Epithelial cell of esophagus (primary cell): ENCODE results near the gene CPAMD8.
"Not testable (repeated sequence)": the region's sequence is repeated elsewhere in the genome, so short reads cannot be mapped to it uniquely, and the experiment has no call there.

Source experiments
- DNase-seq: peaks from one replicate; pipeline ENCODE4 v3.0.0; 2010; ENCODE audit warnings: low read depth
- H3K4me3 ChIP-seq: 2 replicates; pipeline ENCODE4 v1.5.1; 2011; ENCODE audit warnings: mild to moderate bottlenecking, low read length, control low read depth
- TF ChIP-seq, protein P1 (sequence below): IDR thresholded peaks from 2 replicates; pipeline ENCODE4 v1.5.1; 2011; ENCODE audit warnings: low read depth, mild to moderate bottlenecking, low read length, control low read depth, inconsistent platforms; ENCODE audit not compliant: insufficient read depth; ENCODE audit errors: missing control alignments

The CPAMD8 gene

GRCh38 chr19:17025991-17026658 lies 485 bp downstream of the CPAMD8 start:
- H3K4me3 ChIP-seq, result peak overlapping the region; percentile 8
- no peak for DNase-seq

DNA sequence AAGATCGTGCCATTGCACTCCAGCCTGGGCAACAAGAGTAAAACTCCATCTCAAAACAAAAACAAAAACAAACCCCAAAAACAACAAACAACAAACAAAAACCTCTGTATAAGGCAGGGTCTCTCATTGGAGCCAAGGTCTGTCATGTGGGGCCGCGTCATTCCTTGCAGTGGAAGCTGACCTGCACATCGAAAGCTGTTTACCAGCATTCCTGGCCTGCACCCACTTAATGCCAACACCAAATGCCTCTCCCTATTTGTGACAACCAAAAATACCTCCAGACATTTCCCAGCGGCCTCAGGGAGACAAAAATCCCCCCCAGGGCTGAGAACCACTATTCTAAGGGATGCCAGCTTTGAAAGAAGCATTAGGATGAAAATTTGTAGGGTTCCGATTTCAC lies 1.2 kb downstream of the CPAMD8 start:
- TF ChIP-seq, protein P1, sequence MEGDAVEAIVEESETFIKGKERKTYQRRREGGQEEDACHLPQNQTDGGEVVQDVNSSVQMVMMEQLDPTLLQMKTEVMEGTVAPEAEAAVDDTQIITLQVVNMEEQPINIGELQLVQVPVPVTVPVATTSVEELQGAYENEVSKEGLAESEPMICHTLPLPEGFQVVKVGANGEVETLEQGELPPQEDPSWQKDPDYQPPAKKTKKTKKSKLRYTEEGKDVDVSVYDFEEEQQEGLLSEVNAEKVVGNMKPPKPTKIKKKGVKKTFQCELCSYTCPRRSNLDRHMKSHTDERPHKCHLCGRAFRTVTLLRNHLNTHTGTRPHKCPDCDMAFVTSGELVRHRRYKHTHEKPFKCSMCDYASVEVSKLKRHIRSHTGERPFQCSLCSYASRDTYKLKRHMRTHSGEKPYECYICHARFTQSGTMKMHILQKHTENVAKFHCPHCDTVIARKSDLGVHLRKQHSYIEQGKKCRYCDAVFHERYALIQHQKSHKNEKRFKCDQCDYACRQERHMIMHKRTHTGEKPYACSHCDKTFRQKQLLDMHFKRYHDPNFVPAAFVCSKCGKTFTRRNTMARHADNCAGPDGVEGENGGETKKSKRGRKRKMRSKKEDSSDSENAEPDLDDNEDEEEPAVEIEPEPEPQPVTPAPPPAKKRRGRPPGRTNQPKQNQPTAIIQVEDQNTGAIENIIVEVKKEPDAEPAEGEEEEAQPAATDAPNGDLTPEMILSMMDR, result no peak
- H3K4me3 ChIP-seq, result no peak overlapping the region
- no peak for DNase-seq

More at GRCh38 chr19:17025991-17026658, 485 bp downstream of the CPAMD8 start:
- TF ChIP-seq, protein P1, result no peak

GRCh38 chr19:17024941-17025340 lies 1.7 kb downstream of the CPAMD8 start:
- not testable (repeated sequence) for H3K4me3 ChIP-seq
- peak; percentile 39 for DNase-seq

DNA sequence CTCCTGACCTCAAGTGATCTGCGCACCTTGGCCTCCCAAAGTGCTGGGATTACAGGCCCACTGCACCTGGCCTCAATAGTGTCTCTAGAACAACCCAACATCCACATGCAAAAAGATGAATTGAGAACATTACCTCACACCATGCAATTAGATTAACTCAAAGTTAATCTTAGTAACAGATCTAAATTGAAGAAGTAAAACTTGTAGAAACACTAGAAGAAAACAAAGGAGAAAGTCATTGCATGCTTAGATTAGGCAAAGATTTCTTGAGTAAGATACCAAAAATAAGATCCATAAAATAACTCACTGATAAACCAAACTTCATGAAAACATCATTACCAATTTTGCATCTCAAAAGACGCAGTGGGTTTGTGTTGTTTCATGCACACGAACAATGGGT lies 2.8 kb downstream of the CPAMD8 start:
- TF ChIP-seq, protein P1, result no peak
- DNase-seq, result no peak
- no peak overlapping the region for H3K4me3 ChIP-seq

- H3K4me3 ChIP-seq, result no peak overlapping the region
- TF ChIP-seq, protein P1, result no peak
- DNase-seq, result no peak
These were observed 3.9 kb downstream of the CPAMD8 start for GRCh38 chr19:17022738-17023137.

- TF ChIP-seq, protein P1, result no peak
- peak; percentile 92 for DNase-seq
- H3K4me3 ChIP-seq, result no peak overlapping the region
These were observed 4.6 kb downstream of the CPAMD8 start for GRCh38 chr19:17021793-17022590.

GRCh38 chr19:17021328-17021727 lies 5.3 kb downstream of the CPAMD8 start:
- DNase-seq, result no peak

More at GRCh38 chr19:17021328-17021727, 5.3 kb downstream of the CPAMD8 start:
- TF ChIP-seq, protein P1, result no peak
- no peak overlapping the region for H3K4me3 ChIP-seq
